Skeletal muscle tissue (tissue), 4 donors: Measurements from ENCODE around the gene TMPRSS15. TPM values are rescaled to one million over a fixed set of nuclear protein-coding genes. Genes with fewer than 3 reads are reported as not detected.
"Not testable (repeated sequence)": the region's sequence is repeated elsewhere in the genome, so short reads cannot be mapped to it uniquely, and the experiment has no call there.

Source experiments
- H3K27ac ChIP-seq: one replicate; pipeline ENCODE4 v1.7.0; 2013; ENCODE audit warnings: mild to moderate bottlenecking, low read depth, low read length, inconsistent platforms
- H3K27me3 ChIP-seq, 3 donors: one replicate each; pipeline ENCODE4 v1.7.0; 2013; ENCODE audit warnings: low read length in 3 of 3; ENCODE audit not compliant: control insufficient read depth in 3 of 3, insufficient read depth in 3 of 3
- H3K36me3 ChIP-seq, 3 donors: one replicate each; pipeline ENCODE4 v1.7.0; 2013; ENCODE audit warnings: low read length in 3 of 3; ENCODE audit not compliant: control insufficient read depth in 3 of 3, insufficient read depth in 3 of 3
- H3K4me1 ChIP-seq, 3 donors: one replicate each; pipeline ENCODE4 v1.7.0; 2013; ENCODE audit warnings: low read length in 3 of 3, mild to moderate bottlenecking in 3 of 3; ENCODE audit not compliant: control insufficient read depth in 3 of 3, insufficient read depth in 3 of 3
- H3K4me3 ChIP-seq, 3 donors: one replicate each; pipeline ENCODE4 v1.7.0; 2013; ENCODE audit warnings: low read length in 3 of 3
- H3K9ac ChIP-seq, 3 donors: one replicate each; pipeline ENCODE4 v1.7.0; 2013; ENCODE audit warnings: low read length in 3 of 3, mild to moderate bottlenecking in 3 of 3, moderate library complexity in 2 of 3, low read depth in 1 of 3
- H3K9me3 ChIP-seq, 3 donors: one replicate each; pipeline ENCODE4 v1.7.0; 2013; ENCODE audit warnings: low read length in 3 of 3; ENCODE audit not compliant: control insufficient read depth in 3 of 3
- total RNA-seq: library from RNA; depleted of rRNA; stranded (reverse); fragments of >200 nt; gene quantifications from one replicate; pipeline ENCODE4 v1.2.3, GENCODE V29; 2014
- donor health status: Osteomylitis.

TMPRSS15 gene
- total RNA-seq, 1 donor from 2014 or later, result 0.52 TPM

DNA sequence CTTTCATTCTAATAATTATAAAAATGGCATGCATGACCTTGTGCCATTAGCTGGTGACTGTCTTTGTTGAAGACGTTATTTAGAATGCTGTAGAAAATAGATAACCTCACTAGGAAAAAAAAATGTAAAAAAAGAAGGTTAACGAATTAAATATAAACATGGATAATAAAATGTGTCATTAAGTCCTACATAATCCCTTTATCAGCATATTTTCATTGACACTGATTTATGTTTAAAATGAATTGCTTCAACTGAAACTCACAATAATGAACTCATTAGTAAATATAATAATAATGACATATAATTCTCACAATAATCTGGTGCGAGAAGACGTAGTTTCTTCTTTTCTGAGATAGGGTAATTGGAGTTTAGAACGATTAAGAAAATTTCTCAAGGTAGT lies 4.7 kb downstream of the TMPRSS15 start:
- no peaks in the 10 kb centered on the region for H3K36me3 ChIP-seq

DNA sequence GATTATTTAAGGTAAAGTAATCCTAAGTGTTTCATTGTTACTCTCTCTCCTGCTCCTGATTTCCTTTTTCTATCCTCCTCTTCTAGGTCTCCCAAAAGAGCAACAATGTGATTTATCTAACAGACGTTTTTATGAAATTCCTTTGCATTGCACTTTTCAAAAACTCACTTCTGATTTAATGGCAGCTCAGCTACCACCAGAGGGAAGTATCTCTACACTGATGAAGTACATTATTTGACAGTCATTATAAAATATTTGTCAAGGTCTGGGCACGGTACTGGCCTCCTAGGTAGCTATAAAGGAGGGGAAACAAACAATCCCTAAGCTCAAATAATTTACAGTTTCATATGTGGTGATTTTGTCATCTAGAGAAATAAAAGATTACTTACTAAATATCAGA lies 15.6 kb downstream of the TMPRSS15 start:
- Histone ChIP-seq H3K9me3 (no peaks in the 10 kb centered on the region), H3K36me3 (no peaks in the 10 kb centered on the region), H3K9ac (no peak overlapping the region), H3K4me1 (no peaks in the 10 kb centered on the region), H3K27ac (no peak overlapping the region), H3K27me3 (no peaks in the 10 kb centered on the region), H3K4me3 (no peak overlapping the region)

More for the DNA sequence above, 4.7 kb downstream of the TMPRSS15 start:
- H3K9ac ChIP-seq, result no peak overlapping the region
- H3K4me3 ChIP-seq, result no peak overlapping the region
- no peaks in the 10 kb centered on the region for H3K27me3 ChIP-seq
- H3K9me3 ChIP-seq, result no peaks in the 10 kb centered on the region
- no peaks in the 10 kb centered on the region for H3K4me1 ChIP-seq
- H3K27ac ChIP-seq, result no peak overlapping the region

DNA sequence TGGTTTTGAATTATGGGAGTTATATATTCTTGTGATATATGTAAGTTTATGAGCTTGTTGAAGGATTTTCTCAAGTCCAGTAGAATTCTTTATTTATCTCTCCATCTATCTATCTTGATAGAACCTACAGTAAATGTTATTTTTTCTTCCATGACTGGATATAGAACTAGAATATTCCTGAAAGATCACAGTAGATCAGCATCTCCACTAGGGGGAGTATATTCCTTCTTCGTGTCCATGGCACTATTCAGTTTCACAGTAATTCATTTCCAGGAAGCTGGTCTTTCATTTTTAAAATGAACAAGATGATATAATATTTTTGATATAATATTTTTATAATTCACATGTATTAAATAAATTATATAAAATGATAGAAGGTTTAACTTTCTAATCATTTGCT lies 18.8 kb downstream of the TMPRSS15 start:
- Histone ChIP-seq H3K27me3 (no peaks in the 10 kb centered on the region), H3K27ac (no peak overlapping the region), H3K9me3 (no peaks in the 10 kb centered on the region), H3K4me3 (no peak overlapping the region), H3K9ac (no peak overlapping the region), H3K4me1 (no peaks in the 10 kb centered on the region), H3K36me3 (no peaks in the 10 kb centered on the region)

DNA sequence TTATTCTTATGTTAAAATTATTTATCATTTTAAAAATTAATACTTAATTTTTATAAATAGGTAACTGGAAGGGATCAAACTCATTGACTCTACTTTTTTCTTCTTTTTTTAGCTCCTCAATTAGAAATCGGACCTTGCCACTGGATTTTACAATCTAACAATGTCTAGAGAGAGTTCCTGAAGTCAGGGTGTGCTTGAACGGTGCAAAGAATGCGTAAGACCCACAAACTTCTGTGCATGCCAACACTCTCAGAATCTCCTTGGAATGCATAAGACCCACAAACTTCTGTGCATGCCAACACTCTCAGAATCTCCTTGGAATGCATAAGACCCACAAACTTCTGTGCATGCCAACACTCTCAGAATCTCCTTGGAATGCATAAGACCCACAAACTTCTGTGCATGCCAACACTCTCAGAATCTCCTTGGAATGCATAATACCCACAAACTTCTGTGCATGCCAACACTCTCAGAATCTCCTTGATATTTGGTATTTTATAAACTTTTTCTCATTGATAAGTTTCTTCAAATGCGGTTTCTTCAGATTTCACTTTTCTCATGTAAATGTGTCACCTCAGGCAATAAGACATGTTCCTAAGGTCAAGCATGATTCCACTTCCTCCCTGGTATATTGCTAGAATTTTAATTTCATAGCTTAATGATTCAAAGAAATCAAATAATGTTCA lies 20.5 kb downstream of the TMPRSS15 start:
- not testable (repeated sequence) for H3K27me3 ChIP-seq, H3K36me3 ChIP-seq, H3K9me3 ChIP-seq, H3K4me3 ChIP-seq, H3K9ac ChIP-seq, H3K27ac ChIP-seq, H3K4me1 ChIP-seq

DNA sequence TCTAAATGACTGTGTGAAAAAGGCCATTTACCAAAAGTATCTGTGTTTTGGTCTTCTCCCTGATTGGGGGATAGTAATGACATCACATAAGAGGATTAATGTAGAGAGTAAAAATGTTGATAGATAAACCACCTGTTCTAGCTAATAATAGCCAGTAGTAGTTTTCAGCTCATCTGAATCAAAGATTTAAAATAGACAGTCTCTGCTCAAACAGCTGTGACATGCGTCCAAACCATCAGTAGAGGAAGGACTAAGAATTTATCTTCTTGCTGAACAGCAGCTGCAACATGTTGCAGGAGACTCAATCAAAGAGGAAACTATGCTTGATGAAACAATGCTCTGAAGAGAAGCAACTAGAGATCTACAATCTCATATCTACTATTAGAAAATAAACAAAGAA lies 21.4 kb downstream of the TMPRSS15 start:
- Histone ChIP-seq H3K4me3 (no peak overlapping the region), H3K27ac (no peak overlapping the region), H3K36me3 (no peaks in the 10 kb centered on the region), H3K4me1 (no peaks in the 10 kb centered on the region), H3K9me3 (no peaks in the 10 kb centered on the region), H3K9ac (no peak overlapping the region), H3K27me3 (no peaks in the 10 kb centered on the region)

DNA sequence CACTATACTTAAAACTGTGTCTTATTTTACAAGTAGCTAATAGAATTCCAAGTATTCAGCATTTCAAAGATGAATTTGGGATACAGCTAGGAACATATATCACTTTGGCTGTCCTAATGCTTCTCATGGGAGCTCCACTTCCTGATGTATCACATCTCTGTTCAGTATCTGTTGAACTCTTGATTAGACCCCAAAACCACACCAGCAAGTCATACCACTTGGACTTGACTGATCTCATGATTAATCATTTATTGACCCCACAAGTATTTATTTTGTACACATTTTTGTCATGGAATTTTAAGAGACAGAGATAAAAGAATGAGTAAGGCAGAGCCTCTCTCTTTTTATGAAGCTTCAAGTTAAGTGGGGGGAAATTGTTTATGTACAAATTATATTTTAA lies 30.0 kb downstream of the TMPRSS15 start:
- H3K36me3 ChIP-seq, result no peaks in the 10 kb centered on the region
- no peaks in the 10 kb centered on the region for H3K9me3 ChIP-seq
- no peak overlapping the region for H3K9ac ChIP-seq
- H3K4me3 ChIP-seq, result no peak overlapping the region
- no peaks in the 10 kb centered on the region for H3K4me1 ChIP-seq
- no peak overlapping the region for H3K27ac ChIP-seq
- H3K27me3 ChIP-seq, result no peaks in the 10 kb centered on the region

DNA sequence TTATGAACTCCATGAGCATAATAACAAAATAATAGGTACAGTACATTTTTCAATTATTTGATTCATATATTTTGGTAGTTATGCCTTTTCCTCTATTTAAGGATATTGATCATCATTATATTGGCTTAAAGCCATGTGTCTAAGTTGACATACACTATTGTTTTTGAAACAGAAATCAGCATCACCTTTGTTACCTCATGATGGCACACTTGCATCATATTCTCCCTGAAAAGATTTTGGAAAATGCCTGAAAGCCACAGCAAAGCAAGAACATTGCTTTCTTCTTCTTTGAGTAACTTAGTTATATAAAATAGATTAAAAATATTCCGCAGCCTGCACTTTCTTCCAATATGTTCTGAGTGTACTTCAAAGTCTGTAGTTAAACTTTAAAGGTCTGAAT lies 33.3 kb downstream of the TMPRSS15 start:
- Histone ChIP-seq H3K4me1 (no peaks in the 10 kb centered on the region), H3K27me3 (no peaks in the 10 kb centered on the region), H3K9ac (no peak overlapping the region), H3K4me3 (no peak overlapping the region), H3K9me3 (no peaks in the 10 kb centered on the region), H3K36me3 (no peaks in the 10 kb centered on the region), H3K27ac (no peak overlapping the region)

DNA sequence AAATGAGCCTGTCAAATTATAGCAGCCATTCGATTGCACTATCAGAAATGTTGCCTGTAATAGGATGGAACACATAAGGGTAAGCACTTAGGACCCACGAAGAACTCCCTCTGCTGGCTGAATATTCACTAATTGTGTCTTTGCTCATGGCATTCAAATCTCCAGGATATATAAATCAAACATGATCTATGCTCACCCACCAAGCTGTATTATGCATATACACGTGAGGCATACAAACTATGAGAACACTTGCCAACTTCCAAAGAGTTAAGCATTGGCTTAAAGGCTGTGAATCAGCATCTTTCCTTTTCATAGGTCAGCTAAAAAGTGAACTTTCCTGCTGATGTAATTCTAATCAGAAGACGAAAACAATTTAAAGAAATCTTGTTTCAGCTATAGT lies 34.5 kb downstream of the TMPRSS15 start:
- H3K4me1 ChIP-seq, result no peaks in the 10 kb centered on the region
- no peaks in the 10 kb centered on the region for H3K27me3 ChIP-seq
- H3K9me3 ChIP-seq, result no peaks in the 10 kb centered on the region
- H3K36me3 ChIP-seq, result no peaks in the 10 kb centered on the region
- H3K9ac ChIP-seq, result no peak overlapping the region
- H3K4me3 ChIP-seq, result no peak overlapping the region
- no peak overlapping the region for H3K27ac ChIP-seq

DNA sequence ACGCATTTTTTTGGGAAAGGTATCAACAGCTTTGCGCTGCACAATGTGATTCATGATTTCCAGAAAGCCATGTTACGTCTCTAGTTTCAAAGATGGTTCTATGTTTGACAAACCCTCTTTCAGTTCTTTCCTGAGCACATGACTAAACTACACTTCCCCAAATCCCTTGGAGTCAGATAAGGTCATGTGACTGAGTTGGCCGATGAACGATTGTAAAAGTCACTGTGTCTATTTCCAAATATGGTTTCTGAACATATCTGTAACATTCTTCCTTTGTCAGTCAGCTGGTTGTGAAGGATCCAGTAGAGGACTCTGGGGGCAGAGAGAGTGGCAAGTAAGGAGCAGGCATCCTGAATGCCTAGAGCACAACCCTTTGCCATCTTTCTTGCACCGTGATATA lies 35.4 kb downstream of the TMPRSS15 start:
- Histone ChIP-seq H3K4me3 (no peak overlapping the region), H3K27ac (no peak overlapping the region), H3K27me3 (no peaks in the 10 kb centered on the region), H3K9me3 (no peaks in the 10 kb centered on the region), H3K4me1 (no peaks in the 10 kb centered on the region), H3K9ac (no peak overlapping the region), H3K36me3 (no peaks in the 10 kb centered on the region)

DNA sequence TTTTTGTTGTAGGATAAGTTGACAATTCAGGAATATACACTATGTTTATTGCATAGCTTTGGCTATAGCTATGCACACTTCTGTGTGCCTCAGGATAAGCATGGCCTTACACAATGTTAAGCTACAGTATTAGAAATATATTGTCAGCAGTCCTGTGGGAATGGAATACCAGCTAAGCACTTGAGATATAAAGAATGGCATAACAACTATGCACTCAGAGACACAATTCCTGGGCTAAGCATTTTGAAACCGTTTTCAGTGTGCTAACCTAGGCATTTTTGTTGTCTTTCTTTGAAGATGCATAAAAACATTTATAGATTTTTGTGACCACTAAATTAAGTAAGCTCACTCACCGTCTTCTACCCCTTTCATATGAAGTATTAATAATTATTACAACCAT lies 46.8 kb downstream of the TMPRSS15 start:
- Histone ChIP-seq H3K9ac (no peak overlapping the region), H3K4me3 (no peak overlapping the region), H3K9me3 (no peaks in the 10 kb centered on the region), H3K27ac (no peak overlapping the region), H3K27me3 (no peaks in the 10 kb centered on the region), H3K4me1 (no peaks in the 10 kb centered on the region), H3K36me3 (no peaks in the 10 kb centered on the region)
